T-helper 17 cell (primary cell): ENCODE results near the gene AHNAK2. TPM values are rescaled to one million over a fixed set of nuclear protein-coding genes. Genes with fewer than 3 reads are reported as not detected.

ENCODE experiments used
- ATAC-seq: fragments of 150-1000 bp; cut with Tn5 transposase; 2 replicates; pipeline ENCODE4 v1.10.0; 2021; ENCODE audit warnings: mild to moderate bottlenecking, moderate library complexity
- DNase-seq, 3 donors: peaks; one replicate each; pipeline versions ENCODE4 v3.0.0 to v3.0.0-alpha.2; 2020 to 2021
- H3K9me3 ChIP-seq: one replicate; pipeline ENCODE4 v1.7.0; 2013; ENCODE audit warnings: low read length, mild to moderate bottlenecking; ENCODE audit not compliant: control insufficient read depth, poor library complexity, severe bottlenecking
- H3K27ac Mint-ChIP-seq: one replicate; pipeline ENCODE4 v1.8.0; 2022; ENCODE audit warnings: mild to moderate bottlenecking, moderate library complexity, mixed read lengths
- H3K27me3 Mint-ChIP-seq: one replicate; pipeline ENCODE4 v1.8.0; 2022; ENCODE audit warnings: mixed read lengths
- H3K36me3 Mint-ChIP-seq: one replicate; pipeline ENCODE4 v1.8.0; 2022; ENCODE audit warnings: low read depth, mixed read lengths
- H3K4me1 Mint-ChIP-seq: one replicate; pipeline ENCODE4 v1.8.0; 2022; ENCODE audit warnings: mild to moderate bottlenecking, mixed read lengths
- H3K4me3 Mint-ChIP-seq: one replicate; pipeline ENCODE4 v1.8.0; 2022; ENCODE audit warnings: mild to moderate bottlenecking, moderate library complexity, mixed read lengths
- total RNA-seq, 4 donors: library from RNA in 2 of 4; stranded (reverse) in 2 of 4; gene quantifications; one replicate each; pipeline ENCODE4 v1.2.3 and lab custom pipeline; 2022 to 2026

Gene AHNAK2
- total RNA-seq, 2 donors from 2014 or later, result not detected

GRCh38 chr14:104936361-104937155, 41.6 kb downstream of the AHNAK2 start:
- H3K36me3 Mint-ChIP-seq, result no peaks in the 10 kb centered on the region
- DNase-seq, result peak in 1 of 3 donors; percentile 5

GRCh38 chr14:104935955-104936354, 42.2 kb downstream of the AHNAK2 start:
- no peak overlapping the region for H3K27ac Mint-ChIP-seq
- ATAC-seq, result no peak
- peaks cover 7% of the 10 kb centered on the region for H3K4me1 Mint-ChIP-seq
- DNase-seq, result no peak
- peaks cover 16% of the 10 kb centered on the region for H3K27me3 Mint-ChIP-seq
- H3K4me3 Mint-ChIP-seq, result no peak overlapping the region
- no peaks in the 10 kb centered on the region for H3K36me3 Mint-ChIP-seq
- H3K9me3 ChIP-seq, result no peaks in the 10 kb centered on the region

More at GRCh38 chr14:104936361-104937155, 41.6 kb downstream of the AHNAK2 start:
- Mint-ChIP-seq H3K4me1 (peaks cover 7% of the 10 kb centered on the region), H3K4me3 (no peak overlapping the region), H3K27ac (no peak overlapping the region), H3K27me3 (peaks cover 16% of the 10 kb centered on the region)
- ATAC-seq, result no peak
- no peaks in the 10 kb centered on the region for H3K9me3 ChIP-seq

DNA sequence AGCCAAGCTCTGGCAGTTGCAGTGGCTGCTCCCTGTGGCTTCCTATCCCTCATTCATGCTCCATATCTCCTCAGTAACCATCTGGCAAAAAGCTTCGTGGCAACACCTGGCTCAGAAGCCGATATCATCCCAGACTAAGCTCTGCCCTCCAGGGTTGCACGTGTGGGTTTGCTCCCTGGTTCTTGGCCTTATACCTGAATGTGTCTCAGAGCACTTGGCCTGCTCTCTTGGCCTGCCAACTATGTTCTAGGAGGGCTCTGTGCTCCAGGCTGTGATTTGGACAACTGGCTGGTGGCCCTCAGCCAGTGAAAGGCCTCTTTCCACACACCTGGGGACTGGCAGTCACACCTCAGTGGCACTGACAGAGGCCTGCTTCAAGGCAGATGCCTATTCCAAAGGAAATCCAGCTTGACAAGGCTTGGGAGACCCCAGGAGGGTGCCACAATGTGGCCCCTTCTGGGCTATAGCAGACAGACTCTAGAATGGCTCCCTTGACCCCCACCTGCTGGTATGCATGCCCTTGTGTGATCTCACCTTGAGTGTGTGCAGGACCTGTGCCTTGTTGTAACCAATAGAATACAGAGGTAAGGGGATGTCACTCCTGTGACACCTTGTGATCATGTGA, 43.0 kb downstream of the AHNAK2 start:
- Mint-ChIP-seq H3K27ac (no peak overlapping the region), H3K27me3 (peaks cover 16% of the 10 kb centered on the region), H3K36me3 (no peaks in the 10 kb centered on the region), H3K4me3 (peak overlapping the region; percentile 80), H3K4me1 (peaks cover 4% of the 10 kb centered on the region)
- ATAC-seq, result no peak
- no peaks in the 10 kb centered on the region for H3K9me3 ChIP-seq
- no peak for DNase-seq

- ATAC-seq (no peak), DNase-seq (peak in 1 of 3 donors; percentile 9)
- Mint-ChIP-seq H3K27me3 (peaks cover 19% of the 10 kb centered on the region), H3K4me1 (peaks cover 4% of the 10 kb centered on the region), H3K36me3 (no peaks in the 10 kb centered on the region), H3K27ac (no peak overlapping the region), H3K4me3 (peak overlapping the region; percentile 80)
- H3K9me3 ChIP-seq, result no peaks in the 10 kb centered on the region
Measured at GRCh38 chr14:104933746-104934733, 44.1 kb downstream of the AHNAK2 start.

DNA sequence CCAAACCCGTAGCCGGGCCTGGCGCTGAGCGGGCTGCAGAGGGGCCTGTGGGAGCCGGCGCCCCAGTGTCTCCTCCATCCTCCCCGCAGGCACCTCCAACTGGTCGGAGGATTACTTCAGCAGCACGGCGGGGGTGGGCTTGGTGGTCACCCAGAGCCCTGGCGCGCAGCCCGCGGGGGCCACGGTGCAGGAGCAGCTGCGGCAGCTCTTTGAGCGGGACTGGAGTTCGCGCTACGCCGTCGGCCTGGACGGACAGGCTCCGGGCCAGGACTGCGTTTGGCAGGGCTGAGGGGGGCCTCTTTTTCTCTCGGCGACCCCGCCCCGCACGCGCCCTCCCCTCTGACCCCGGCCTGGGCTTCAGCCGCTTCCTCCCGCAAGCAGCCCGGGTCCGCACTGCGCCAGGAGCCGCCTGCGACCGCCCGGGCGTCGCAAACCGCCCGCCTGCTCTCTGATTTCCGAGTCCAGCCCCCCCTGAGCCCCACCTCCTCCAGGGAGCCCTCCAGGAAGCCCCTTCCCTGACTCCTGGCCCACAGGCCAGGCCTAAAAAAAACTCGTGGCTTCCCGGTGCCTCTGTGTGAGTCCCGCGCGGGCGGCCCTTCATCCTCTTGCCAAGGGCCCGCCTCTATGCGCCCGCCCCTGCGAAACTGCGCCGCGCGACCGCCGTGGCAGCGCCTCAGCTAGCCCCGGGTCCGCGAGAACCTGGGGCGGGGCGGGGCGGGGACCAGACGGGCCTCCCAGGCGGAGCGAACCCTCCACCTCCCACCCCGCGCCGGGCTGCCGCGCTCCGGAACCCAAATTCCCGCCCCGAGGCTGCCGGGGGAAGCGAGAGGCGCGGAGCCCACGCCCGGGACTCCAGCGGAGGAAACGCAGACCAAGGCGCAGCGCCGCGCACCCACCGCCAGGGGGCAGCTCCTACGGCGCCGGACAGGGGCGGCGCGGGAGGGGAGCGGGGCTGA, 45.2 kb downstream of the AHNAK2 start:
- no peak overlapping the region for H3K27ac Mint-ChIP-seq
- H3K9me3 ChIP-seq, result no peaks in the 10 kb centered on the region
- peak overlapping the region; percentile 77 for H3K4me3 Mint-ChIP-seq
- no peaks in the 10 kb centered on the region for H3K36me3 Mint-ChIP-seq
- peak; percentile 93 for ATAC-seq
- peaks cover 4% of the 10 kb centered on the region for H3K4me1 Mint-ChIP-seq
- peaks cover 23% of the 10 kb centered on the region for H3K27me3 Mint-ChIP-seq
- peak; percentile 72 to 86 (median 78) for DNase-seq

DNA sequence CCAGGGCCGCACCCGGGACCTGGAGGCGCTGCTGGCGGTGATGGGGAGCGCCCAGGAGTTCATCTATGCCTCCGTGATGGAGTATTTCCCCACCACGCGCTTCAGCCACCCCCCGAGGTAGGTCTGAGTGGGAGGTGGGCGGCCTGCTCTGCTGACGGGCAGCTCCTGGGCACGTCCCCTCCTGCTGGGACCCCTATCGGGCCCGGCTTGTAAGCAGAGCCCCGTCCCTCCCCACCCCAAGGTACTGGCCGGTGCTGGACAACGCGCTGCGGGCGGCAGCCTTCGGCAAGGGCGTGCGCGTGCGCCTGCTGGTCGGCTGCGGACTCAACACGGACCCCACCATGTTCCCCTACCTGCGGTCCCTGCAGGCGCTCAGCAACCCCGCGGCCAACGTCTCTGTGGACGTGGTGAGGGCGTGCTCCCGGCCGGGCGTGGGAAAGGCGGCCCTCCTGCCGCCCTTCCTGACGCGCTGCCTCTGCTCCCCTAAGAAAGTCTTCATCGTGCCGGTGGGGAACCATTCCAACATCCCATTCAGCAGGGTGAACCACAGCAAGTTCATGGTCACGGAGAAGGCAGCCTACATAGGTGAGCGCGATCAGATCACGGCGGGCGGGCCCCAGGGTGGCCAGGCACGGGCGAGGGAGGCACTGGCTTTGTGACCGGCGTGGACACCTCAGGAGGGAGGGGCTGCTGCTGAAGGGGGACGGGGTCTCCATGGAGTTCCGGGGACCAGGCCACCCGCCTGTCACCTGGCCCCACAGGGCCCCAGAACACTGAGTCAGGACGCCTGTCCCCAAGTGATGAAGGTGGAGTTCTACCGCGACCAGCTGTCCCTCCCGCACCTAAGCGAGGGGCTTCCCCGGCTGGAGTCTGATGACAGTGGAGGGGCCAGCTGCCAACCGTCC, 46.2 kb downstream of the AHNAK2 start:
- DNase-seq (peak in 1 of 3 donors; percentile 8), ATAC-seq (no peak)
- H3K4me1 Mint-ChIP-seq, result peaks cover 4% of the 10 kb centered on the region
- peaks cover 21% of the 10 kb centered on the region for H3K27me3 Mint-ChIP-seq
- no peak overlapping the region for H3K27ac Mint-ChIP-seq
- H3K4me3 Mint-ChIP-seq, result peak overlapping the region; percentile 28
- no peaks in the 10 kb centered on the region for H3K9me3 ChIP-seq
- no peaks in the 10 kb centered on the region for H3K36me3 Mint-ChIP-seq

DNA sequence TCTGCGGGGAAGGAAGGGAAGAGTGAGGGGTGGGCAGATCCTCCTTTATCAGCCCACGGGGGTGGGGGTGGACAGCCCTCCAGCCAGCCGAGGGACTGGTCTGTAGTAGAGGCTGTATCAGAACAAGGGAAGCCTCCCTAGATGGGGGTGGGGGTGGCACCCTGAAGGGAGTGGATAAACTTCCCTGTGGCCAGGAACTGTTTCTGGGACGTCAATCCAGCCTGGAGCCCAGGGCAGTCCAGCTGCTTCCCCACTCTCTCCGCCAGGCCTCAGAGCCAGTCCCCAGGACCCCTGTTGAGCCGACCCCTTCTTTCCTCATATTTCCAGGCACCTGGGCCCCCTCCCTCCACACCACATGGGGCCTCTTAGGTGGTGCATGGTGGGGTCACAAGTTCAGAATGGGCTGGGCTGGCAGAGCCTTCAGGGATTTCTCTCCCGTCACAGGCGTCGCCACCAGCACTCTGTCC, 46.8 kb downstream of the AHNAK2 start:
- H3K9me3 ChIP-seq, result no peaks in the 10 kb centered on the region
- no peak overlapping the region for H3K27ac Mint-ChIP-seq
- H3K4me3 Mint-ChIP-seq, result no peak overlapping the region
- H3K4me1 Mint-ChIP-seq, result peaks cover 4% of the 10 kb centered on the region
- peaks cover 21% of the 10 kb centered on the region for H3K27me3 Mint-ChIP-seq
- H3K36me3 Mint-ChIP-seq, result no peaks in the 10 kb centered on the region
- peak in 1 of 3 donors; percentile 8 for DNase-seq
- no peak for ATAC-seq

DNA sequence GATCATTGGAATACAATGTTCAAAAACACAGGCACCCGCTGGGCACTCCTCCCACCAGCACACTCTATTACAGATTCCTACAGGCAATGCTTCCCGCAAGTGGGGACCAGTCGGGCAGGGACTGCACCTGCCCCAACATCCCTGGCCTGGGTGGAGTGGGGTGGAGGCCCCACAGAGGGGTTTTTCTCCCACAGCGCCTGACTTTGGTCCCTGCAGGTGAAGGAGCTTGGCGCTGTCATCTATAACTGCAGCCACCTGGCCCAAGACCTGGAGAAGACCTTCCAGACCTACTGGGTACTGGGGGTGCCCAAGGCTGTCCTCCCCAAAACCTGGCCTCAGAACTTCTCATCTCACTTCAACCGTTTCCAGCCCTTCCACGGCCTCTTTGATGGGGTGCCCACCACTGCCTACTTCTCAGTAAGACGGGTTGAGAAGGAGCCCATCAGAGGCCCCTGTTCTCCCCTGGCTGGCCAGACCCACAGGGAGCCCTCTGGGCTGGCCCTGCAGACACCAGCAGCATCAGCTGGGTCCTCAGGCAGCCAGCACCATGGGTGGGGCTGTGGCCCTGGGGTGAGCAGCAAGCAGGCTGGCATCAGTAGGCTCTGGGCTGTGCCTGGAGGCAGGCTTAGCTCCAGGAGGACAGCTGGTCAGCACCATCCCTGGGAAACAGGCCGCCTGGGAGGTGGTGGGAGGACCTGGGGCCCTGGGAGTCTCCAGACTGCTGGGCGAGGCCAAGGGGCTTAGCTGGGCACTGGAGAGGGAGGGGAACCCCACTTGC, 47.5 kb downstream of the AHNAK2 start:
- DNase-seq, result peak in 1 of 3 donors; percentile 8
- no peak overlapping the region for H3K4me3 Mint-ChIP-seq

DNA sequence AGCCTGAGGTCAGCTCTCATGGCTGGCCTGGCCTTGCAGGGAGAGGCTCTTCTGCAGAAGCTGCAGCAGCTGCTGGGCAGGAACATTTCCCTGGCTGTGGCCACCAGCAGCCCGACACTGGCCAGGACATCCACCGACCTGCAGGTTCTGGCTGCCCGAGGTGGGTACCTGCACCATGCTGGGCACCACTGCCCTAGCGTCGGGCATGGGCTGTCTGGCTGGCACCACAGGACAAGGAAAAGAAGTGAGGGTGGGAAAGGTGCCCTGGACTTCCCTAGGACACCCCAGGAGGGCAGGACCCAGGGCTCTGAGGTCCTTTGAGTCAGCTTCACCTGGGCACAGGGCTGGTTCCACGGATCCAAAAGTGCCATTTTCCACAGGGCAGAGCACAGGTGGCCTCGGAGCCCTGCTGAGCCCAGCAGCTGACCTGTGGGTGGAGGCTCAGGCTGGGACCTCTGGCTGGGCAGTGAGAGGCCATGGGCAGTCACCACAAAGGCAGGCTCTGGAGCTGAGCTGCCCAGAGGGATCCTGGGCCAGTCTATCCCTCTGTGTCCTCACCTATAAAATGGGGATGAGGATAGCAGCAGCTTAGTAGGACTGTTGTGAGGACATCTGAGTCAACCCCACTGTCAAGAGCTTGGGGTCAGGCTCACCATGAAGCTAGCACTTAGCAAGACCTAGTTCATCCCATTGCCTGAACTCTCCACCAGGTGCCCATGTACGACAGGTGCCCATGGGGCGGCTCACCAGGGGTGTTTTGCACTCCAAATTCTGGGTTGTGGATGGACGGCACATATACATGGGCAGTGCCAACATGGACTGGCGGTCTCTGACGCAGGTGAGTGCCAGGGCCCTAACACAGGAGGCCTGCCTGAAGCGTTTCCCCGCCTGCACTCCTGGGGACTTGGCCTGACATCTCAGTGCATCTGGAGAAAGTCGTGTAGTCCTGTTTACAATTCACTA, 48.6 kb downstream of the AHNAK2 start:
- Mint-ChIP-seq H3K4me3 (no peak overlapping the region), H3K4me1 (peaks cover 3% of the 10 kb centered on the region), H3K36me3 (no peaks in the 10 kb centered on the region), H3K27me3 (peaks cover 16% of the 10 kb centered on the region), H3K27ac (no peak overlapping the region)
- DNase-seq (no peak), ATAC-seq (no peak)
- no peaks in the 10 kb centered on the region for H3K9me3 ChIP-seq

More for the DNA sequence above, 47.5 kb downstream of the AHNAK2 start:
- Mint-ChIP-seq H3K36me3 (no peaks in the 10 kb centered on the region), H3K27me3 (peaks cover 21% of the 10 kb centered on the region), H3K27ac (no peak overlapping the region), H3K4me1 (peaks cover 4% of the 10 kb centered on the region)
- H3K9me3 ChIP-seq, result no peaks in the 10 kb centered on the region
- no peak for ATAC-seq
